Omental fat pad (tissue), 4 donors: Measurements from ENCODE around the gene METTL8. TPM values are rescaled to one million over a fixed set of nuclear protein-coding genes. Genes with fewer than 3 reads are reported as not detected.
"Not testable (repeated sequence)": the region's sequence is repeated elsewhere in the genome, so short reads cannot be mapped to it uniquely, and the experiment has no call there.

ENCODE experiments used
- ATAC-seq: fragments of 150-250 bp; one replicate; pipeline ENCODE4 v1.9.1; 2016; ENCODE audit warnings: mild to moderate bottlenecking, moderate library complexity; ENCODE audit not compliant: low FRiP score
- DNase-seq: peaks from one replicate; pipeline ENCODE4 v3.0.0-alpha.2; 2019; ENCODE audit warnings: low spot score
- total RNA-seq, 4 donors: library from RNA; depleted of rRNA; stranded (reverse); fragments of >200 nt; gene quantifications; one replicate each; pipeline ENCODE4 v1.1.0, GENCODE V29; 2016
- TF ChIP-seq, protein P1 (sequence below), 3 donors: fragments of 450-650 bp; IDR thresholded peaks; one replicate each; pipeline ENCODE4 v1.5.1; 2016 to 2017; ENCODE audit warnings: antibody characterized with exemption in 3 of 3, mild to moderate bottlenecking in 3 of 3, moderate library complexity in 2 of 3

The METTL8 gene
- total RNA-seq, 4 donors from 2014 or later = 10.7 to 25.0 (median 19.0) TPM

DNA sequence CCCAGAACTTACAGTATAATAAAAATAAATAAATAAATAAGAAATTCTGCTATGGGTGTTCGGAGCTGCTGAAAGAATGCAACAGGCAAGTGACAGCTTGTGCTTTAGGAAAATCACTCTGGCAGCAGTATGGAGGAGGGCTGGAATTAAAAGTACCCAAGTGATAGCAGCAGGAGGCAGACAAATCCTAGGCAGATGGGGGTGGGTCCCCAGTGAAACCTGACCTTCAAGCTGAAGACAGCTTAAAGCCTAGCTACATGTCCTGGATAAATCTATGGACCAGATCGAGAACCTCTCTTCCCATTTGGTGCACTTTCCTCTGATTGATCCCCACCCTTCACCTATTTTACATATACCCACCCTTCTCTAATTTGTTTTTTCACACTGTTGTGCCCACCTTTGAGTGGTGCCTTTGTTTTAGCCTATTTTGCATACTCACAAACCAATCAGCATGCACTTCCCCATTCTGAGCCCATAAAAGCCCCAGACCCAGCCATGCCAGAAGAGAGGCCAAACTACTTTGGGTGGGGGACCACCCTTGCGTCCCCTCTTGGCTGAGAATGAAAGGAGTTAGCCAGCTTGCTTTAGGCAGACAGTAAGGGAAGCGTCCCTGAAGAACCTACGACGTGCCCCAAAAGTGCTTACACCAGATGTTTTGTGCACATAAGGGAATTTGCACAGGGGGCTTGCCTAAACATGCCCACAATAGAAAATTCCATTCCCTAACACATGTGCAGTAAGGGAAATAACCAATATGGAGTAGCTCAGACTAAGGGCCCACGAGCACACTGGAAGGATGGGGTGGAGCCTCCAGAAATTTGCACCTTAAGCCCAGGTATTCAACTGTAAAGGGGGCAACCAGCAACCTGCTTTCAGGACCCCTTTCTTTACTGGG lies 3.0 kb downstream of the METTL8 start:
- TF ChIP-seq, protein P1, sequence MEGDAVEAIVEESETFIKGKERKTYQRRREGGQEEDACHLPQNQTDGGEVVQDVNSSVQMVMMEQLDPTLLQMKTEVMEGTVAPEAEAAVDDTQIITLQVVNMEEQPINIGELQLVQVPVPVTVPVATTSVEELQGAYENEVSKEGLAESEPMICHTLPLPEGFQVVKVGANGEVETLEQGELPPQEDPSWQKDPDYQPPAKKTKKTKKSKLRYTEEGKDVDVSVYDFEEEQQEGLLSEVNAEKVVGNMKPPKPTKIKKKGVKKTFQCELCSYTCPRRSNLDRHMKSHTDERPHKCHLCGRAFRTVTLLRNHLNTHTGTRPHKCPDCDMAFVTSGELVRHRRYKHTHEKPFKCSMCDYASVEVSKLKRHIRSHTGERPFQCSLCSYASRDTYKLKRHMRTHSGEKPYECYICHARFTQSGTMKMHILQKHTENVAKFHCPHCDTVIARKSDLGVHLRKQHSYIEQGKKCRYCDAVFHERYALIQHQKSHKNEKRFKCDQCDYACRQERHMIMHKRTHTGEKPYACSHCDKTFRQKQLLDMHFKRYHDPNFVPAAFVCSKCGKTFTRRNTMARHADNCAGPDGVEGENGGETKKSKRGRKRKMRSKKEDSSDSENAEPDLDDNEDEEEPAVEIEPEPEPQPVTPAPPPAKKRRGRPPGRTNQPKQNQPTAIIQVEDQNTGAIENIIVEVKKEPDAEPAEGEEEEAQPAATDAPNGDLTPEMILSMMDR (IDR thresholded peaks at IDR 0.05) = no peak
- ATAC-seq (no peak), DNase-seq (no peak)

DNA sequence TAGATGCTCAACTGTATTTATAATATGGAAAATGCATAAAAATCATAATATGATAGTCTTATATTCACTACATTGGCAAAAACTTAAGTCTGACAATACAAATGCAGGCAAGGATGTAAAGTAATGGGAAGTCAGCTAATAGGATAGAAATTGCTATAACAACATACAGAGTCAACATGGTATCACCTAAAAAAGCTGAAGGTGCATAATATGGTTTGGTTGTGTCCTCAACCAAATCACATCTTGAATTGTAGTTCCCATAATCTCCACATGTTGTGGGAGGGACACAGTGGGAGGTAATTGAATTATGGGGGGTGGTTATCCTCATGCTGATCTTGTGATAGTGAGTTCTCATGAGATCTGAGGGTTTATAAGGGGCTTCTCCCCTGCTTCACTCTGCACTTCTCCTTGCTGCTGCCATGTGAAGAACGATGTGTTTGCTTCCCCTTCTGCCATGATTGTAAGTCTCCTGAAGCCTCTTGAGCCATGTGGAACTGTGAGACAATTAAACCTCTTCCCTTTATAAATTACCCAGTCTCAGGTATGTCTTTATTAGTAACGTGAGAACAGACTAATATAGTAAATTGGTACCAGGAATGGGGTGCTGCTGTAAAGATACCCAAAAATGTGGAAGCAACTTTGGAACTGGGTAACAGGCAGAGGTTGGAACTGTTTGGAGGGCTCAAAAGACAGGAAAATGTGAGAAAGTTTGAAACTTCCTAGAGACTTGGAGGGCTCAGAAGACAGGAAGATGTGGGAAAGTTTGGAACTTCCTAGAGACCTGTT lies 10.9 kb downstream of the METTL8 start:
- ATAC-seq, DNase-seq: not testable (repeated sequence)

DNA sequence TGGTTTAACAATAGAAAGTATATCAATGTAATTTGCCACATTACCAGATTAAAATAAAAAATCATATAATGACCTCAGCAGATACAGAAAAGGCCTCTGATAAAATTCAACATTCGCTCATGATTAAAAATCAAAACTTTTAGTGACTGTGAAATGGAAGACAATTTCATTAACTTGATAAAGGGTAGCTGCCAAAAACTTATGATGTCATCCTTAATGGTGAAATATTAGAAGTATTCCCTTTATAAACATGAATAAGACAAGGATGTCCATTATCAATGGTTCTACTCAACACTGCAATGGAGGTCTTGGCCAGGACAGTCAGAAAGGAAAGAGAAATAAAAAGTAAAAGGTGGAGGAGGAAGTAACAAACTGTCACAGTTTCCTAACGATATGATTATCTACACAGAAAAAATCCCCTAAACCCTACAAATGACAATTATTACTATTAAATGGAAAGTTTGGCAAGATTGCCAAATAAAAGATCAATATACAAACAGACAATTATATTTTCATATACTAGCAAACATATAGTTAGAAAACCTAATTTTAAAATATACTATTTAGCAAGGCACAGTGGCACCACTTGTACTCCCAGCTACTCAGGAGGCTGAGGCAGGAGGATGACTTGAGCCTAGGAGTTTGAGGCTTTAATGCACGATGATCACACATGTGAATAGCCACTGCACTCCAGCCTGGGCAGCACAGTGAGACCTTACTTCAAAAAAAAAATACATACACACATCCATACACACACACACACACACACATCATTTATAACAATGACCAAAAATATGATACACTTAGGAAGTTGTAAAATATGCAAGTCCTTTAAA lies 12.8 kb downstream of the METTL8 start:
- TF ChIP-seq, protein P1 (IDR thresholded peaks at IDR 0.05) = no peak
- ATAC-seq = no peak

DNA sequence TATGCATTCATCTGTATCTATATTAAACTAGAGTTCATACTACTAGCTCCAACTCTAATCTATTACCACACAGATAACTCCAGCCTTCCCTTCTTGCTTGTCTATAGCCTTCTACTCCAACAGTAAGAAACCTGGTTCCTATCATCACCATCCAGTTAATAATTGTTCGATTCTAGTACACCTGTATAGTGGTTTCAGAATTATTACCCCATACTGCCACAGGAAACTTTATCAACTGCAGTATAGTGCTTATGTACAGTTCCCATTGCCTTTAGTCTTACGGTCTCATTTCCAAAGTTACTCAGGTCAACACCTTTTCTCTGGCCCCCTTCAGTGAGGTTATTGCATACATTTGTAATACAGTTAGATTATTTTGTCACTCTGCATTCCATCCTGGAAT lies 14.5 kb downstream of the METTL8 start:
- TF ChIP-seq, protein P1 (IDR thresholded peaks at IDR 0.05) = no peak
- ATAC-seq (no peak), DNase-seq (no peak)

More for the DNA sequence above, 12.8 kb downstream of the METTL8 start:
- DNase-seq = no peak

DNA sequence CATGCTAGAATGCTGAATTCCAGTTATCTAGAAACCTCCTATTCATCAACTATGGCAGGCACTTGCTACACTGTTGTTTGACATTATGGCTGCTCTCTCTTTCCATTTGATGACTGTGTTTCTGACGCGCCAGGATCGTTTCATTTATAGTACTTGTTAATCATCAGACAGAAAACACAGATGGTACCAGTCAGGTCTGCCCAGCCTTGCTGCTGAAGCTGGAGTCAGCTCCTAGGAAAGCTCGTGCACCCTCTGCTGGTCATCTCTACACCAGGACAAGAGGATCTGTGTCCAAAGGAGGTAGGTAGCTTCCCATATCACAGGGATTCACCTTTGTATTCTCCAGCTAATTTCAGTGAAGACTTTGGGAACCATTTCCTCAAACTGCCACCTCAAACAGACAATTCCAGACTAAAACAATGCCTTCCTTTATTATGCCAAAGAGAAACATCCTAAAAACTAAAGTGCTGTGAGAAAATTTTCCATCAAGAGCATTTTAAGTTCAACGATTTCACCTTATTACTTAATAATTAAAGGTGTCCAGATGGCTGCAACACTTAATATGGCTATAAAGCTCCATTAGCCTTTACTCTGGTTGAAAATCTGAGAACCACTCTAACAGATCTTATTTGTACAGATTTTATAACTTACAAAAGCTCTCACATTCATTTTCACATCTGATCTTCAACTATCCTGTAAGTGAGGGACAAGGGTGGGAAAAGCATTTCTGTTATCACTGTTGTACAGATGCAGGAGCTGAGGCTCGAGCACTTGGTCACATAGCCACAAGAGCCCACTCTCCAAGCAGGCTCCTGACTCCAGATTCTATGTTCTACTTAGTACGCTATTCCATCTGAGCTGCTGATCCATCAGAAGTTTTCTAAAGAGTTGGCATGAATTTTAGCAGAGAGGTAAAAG lies 17.5 kb downstream of the METTL8 start:
- peak; percentile 98 for ATAC-seq
- TF ChIP-seq, protein P1 (IDR thresholded peaks at IDR 0.05) = peak in 1 of 3 donors; percentile 43
- peak; percentile 78 for DNase-seq

DNA sequence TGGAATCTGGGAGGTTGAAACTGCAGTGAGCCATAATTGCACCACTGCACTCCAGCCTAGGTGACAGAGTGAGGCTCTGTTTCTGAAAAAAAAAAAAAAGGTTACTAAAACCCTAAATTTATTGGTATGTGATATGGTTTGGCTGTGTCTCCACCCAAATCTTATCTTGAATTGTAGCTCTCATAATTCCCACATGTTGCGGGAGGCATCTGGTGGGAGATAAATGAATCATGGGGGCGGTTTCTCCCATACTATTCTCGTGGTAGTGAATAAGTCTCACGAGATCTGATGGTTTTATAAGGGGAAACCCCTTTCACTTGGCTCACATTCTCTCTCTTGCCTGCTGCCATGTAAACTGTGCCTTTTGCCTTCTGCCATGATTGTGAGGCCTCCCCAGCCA lies 19.1 kb downstream of the METTL8 start:
- not testable (repeated sequence) for DNase-seq, ATAC-seq

DNA sequence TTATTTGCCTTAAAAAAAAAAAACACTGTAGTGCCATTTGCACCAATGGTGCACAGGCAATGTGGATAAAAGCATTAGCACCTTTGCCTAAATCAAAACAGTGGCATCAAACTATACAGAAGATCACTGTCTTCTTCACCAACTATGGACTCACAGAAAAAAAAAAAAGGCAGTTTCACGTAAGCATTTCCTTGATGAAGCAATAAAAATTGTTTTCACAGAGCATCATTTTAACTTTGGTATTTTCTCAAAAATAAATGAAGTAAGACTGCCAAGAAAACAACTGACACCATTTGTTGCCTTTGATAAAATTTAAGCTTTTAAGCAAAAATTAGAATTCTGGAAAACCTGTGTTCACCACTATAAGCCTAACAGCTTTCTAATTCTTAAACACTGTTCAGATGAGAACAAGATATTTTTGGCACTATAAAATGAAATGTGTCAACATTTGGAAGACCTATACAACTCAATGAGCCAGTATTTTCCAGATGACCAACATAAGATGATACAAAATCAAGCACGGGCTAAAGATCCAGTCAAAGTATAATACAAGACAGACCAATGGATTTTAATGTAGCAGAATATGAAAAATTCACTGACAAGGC lies 21.1 kb downstream of the METTL8 start:
- no peak for DNase-seq
- ATAC-seq = no peak
- TF ChIP-seq, protein P1 (IDR thresholded peaks at IDR 0.05) = no peak
